Measurements from ENCODE around the gene SLC2A14. TPM values are rescaled to one million over a fixed set of nuclear protein-coding genes. Genes with fewer than 3 reads are reported as not detected.
A peak's percentile ranks its signal among the peaks of the same experiment; 100 is the strongest.
"Not testable (repeated sequence)": the region's sequence is repeated elsewhere in the genome, so short reads cannot be mapped to it uniquely, and the experiment has no call there.

Gene SLC2A14
- total RNA-seq, 1 donor from 2014 or later, result 0.31 TPM

- no peak for DNase-seq (ENCODE audit: low spot score)
Measured at GRCh38 chr12:7834701-7835100, 38.0 kb downstream of the SLC2A14 start.

- no peak for DNase-seq (ENCODE audit: low spot score)
Measured at GRCh38 chr12:7833831-7834230, 38.9 kb downstream of the SLC2A14 start.

- not testable (repeated sequence) for DNase-seq (ENCODE audit: low spot score)
Measured at GRCh38 chr12:7833201-7833600, 39.5 kb downstream of the SLC2A14 start.

- no peak for DNase-seq (ENCODE audit: low spot score)
Measured at GRCh38 chr12:7832059-7832696, 40.5 kb downstream of the SLC2A14 start.

- DNase-seq (ENCODE audit: low spot score), result not testable (repeated sequence)
Measured at GRCh38 chr12:7829737-7830136, 43.0 kb downstream of the SLC2A14 start.

- not testable (repeated sequence) for DNase-seq (ENCODE audit: low spot score)
Measured at GRCh38 chr12:7825754-7826153, 47.0 kb downstream of the SLC2A14 start.

GRCh38 chr12:7806863-7807487 is 65.7 kb downstream of the SLC2A14 start:
- peak; percentile 59 for DNase-seq (ENCODE audit: low spot score)

GRCh38 chr12:7806319-7806718 is 66.4 kb downstream of the SLC2A14 start:
- not testable (repeated sequence) for DNase-seq (ENCODE audit: low spot score)

GRCh38 chr12:7801460-7801859 is 71.3 kb downstream of the SLC2A14 start:
- no peak for DNase-seq (ENCODE audit: low spot score)

GRCh38 chr12:7798750-7799308 is 73.9 kb downstream of the SLC2A14 start:
- not testable (repeated sequence) for DNase-seq (ENCODE audit: low spot score)

GRCh38 chr12:7797698-7798398 is 74.9 kb downstream of the SLC2A14 start:
- no peak for DNase-seq (ENCODE audit: low spot score)

- not testable (repeated sequence) for DNase-seq (ENCODE audit: low spot score)
Measured at GRCh38 chr12:7797269-7797668, 75.4 kb downstream of the SLC2A14 start.

GRCh38 chr12:7793211-7793610 is 79.5 kb downstream of the SLC2A14 start:
- DNase-seq (ENCODE audit: low spot score), result no peak

- DNase-seq (ENCODE audit: low spot score), result not testable (repeated sequence)
Measured at GRCh38 chr12:7788884-7789528, 83.7 kb downstream of the SLC2A14 start, which contains the start of gene NANOG. Gene NANOG, plus strand, starts transcription at chr12:7789402. Its CDS starts 213 bp downstream, at chr12:7789615.

GRCh38 chr12:7788294-7788660 is 84.4 kb downstream of the SLC2A14 start:
- DNase-seq (ENCODE audit: low spot score), result no peak

GRCh38 chr12:7787574-7788293 is 85.0 kb downstream of the SLC2A14 start:
- DNase-seq (ENCODE audit: low spot score), result no peak

- no peak for DNase-seq (ENCODE audit: low spot score)
Measured at GRCh38 chr12:7784701-7785100, 88.0 kb downstream of the SLC2A14 start.

- not testable (repeated sequence) for DNase-seq (ENCODE audit: low spot score)
Measured at GRCh38 chr12:7783433-7783832, 89.3 kb downstream of the SLC2A14 start.

GRCh38 chr12:7782055-7782454 is 90.7 kb downstream of the SLC2A14 start:
- DNase-seq (ENCODE audit: low spot score), result no peak

- DNase-seq (ENCODE audit: low spot score), result no peak
Measured at GRCh38 chr12:7781274-7781673, 91.4 kb downstream of the SLC2A14 start.

GRCh38 chr12:7769999-7770398 is 102.7 kb downstream of the SLC2A14 start:
- DNase-seq (ENCODE audit: low spot score), result no peak

All from ureter (tissue), 1 donor.